OCI-LY7 (cell line): ENCODE measurements around the gene MEIOC. TPM values are rescaled to one million over a fixed set of nuclear protein-coding genes. Genes with fewer than 3 reads are reported as not detected.
"Not testable (repeated sequence)": the region's sequence is repeated elsewhere in the genome, so short reads cannot be mapped to it uniquely, and the experiment has no call there.

Experiments
- BruUV-seq: library from RNA; stranded (reverse); fragments of 400-500 nt; replicated peaks from 2 replicates; lab custom pipeline; 2021; lab: Mats Ljungman, UMichigan
- CTCF ChIA-PET: fragments of 300-600 bp; sonication (Branson Sonifier 250); formaldehyde crosslinking; loops from one replicate; lab custom pipeline; 2022; ENCODE audit warnings: antibody characterized with exemption; ENCODE audit not compliant: unreplicated experiment; lab: Charles Lee
- POLR2A ChIA-PET: fragments of 300-600 bp; sonication (Branson Sonifier 250); formaldehyde crosslinking; loops from one replicate; lab custom pipeline; 2022; ENCODE audit warnings: antibody characterized with exemption; lab: Charles Lee
- DNase-seq: peaks from one replicate; pipeline ENCODE4 v3.0.0-alpha.2; 2015; ENCODE audit warnings: low spot score
- H2AFZ ChIP-seq: fragments of 200-600 bp; sonication (generic), shearing (Covaris generic); 2 replicates; pipeline ENCODE4 v1.6.1; 2014; ENCODE audit warnings: mild to moderate bottlenecking, antibody characterized with exemption, low read length, moderate library complexity
- H3K27ac ChIP-seq: fragments of 200-600 bp; sonication (generic); 2 replicates; pipeline ENCODE4 v1.5.1; 2014; ENCODE audit warnings: mixed run types, low read depth, mild to moderate bottlenecking, moderate library complexity, low read length, inconsistent platforms; ENCODE audit not compliant: poor library complexity, severe bottlenecking
- H3K36me3 ChIP-seq: fragments of 200-600 bp; sonication (generic); 2 replicates; pipeline ENCODE4 v1.6.1; 2014; ENCODE audit warnings: mild to moderate bottlenecking, antibody characterized with exemption, low read length, moderate library complexity, mixed read lengths; ENCODE audit not compliant: insufficient read depth
- H3K4me1 ChIP-seq: fragments of 200-600 bp; sonication (generic); 2 replicates; pipeline ENCODE4 v1.5.1; 2014; ENCODE audit warnings: mild to moderate bottlenecking, low read length; ENCODE audit not compliant: insufficient read depth, poor library complexity, severe bottlenecking
- H3K4me2 ChIP-seq: fragments of 200-600 bp; sonication (generic); 2 replicates; pipeline ENCODE4 v1.6.1; 2014; ENCODE audit warnings: mild to moderate bottlenecking, low read length
- H3K4me3 ChIP-seq: fragments of 200-600 bp; sonication (generic); 2 replicates; pipeline ENCODE4 v1.5.1; 2014; ENCODE audit warnings: mild to moderate bottlenecking, low read depth, low read length; ENCODE audit not compliant: poor library complexity, severe bottlenecking
- H3K79me2 ChIP-seq: fragments of 200-600 bp; sonication (generic); 2 replicates; pipeline ENCODE4 v1.6.1; 2016; ENCODE audit warnings: low read depth, mild to moderate bottlenecking, low read length, moderate library complexity, mixed read lengths; ENCODE audit not compliant: insufficient read depth
- H3K9me2 ChIP-seq: fragments of 200-600 bp; sonication (generic); 2 replicates; pipeline ENCODE4 v1.6.1; 2016; ENCODE audit warnings: mild to moderate bottlenecking, low read length, mixed read lengths; ENCODE audit not compliant: insufficient read depth
- H3K9me3 ChIP-seq: fragments of 200-600 bp; sonication (generic); 2 replicates; pipeline ENCODE4 v1.6.1; 2014; ENCODE audit warnings: mild to moderate bottlenecking, mixed run types, low read length, mixed read lengths
- H4K20me1 ChIP-seq: fragments of 200-600 bp; sonication (generic); 2 replicates; pipeline ENCODE4 v1.6.1; 2014; ENCODE audit warnings: mild to moderate bottlenecking, antibody characterized with exemption, low read length, moderate library complexity, mixed read lengths; ENCODE audit not compliant: insufficient read depth
- CTCF ChIP-seq: fragments of 200-600 bp; sonication (generic); conservative IDR thresholded peaks from 2 replicates; pipeline ENCODE4 v1.5.1; 2014; ENCODE audit warnings: mild to moderate bottlenecking, antibody characterized with exemption, low read length, moderate library complexity, mixed read lengths
- EZH2phosphoT487 ChIP-seq: fragments of 200-600 bp; sonication (generic); IDR thresholded peaks from 2 replicates; pipeline ENCODE4 v1.6.1; 2018; ENCODE audit warnings: low read depth, borderline replicate concordance, mild to moderate bottlenecking, mixed run types, antibody characterized with exemption, low read length, moderate library complexity, mixed read lengths
- intact Hi-C: fragments of 100-400 bp; cut with micrococcal nuclease; formaldehyde crosslinking; loops from one replicate; pipeline ENCODE4 v1.10.0; 2022; ENCODE audit not compliant: unreplicated experiment
- total RNA-seq, 2 experiments: library from RNA; depleted of rRNA in 1 of 2; stranded (reverse); fragments of >200 nt in 1 of 2; shearing (Covaris generic) in 1 of 2; gene quantifications; 2 replicates each; pipeline ENCODE4 v1.2.3, GENCODE V29; 2014 to 2022

The MEIOC gene
- total RNA-seq, 2 experiments from 2014 or later, result 0.41 to 5.5 TPM

- Histone ChIP-seq H2AFZ (no peak overlapping the region), H3K9me3 (no peaks in the 10 kb centered on the region), H3K9me2 (no peaks in the 10 kb centered on the region), H3K4me2 (no peak overlapping the region), H3K27ac (no peak overlapping the region), H3K79me2 (peaks cover 8% of the 10 kb centered on the region; the same call in 1 of the 2 replicates), H3K4me1 (peaks cover 16% of the 10 kb centered on the region), H3K4me3 (no peak overlapping the region), H4K20me1 (no peaks in the 10 kb centered on the region), H3K36me3 (no peaks in the 10 kb centered on the region)
- intact Hi-C loops, result no loop called here
- BruUV-seq, result no TSS peak
- TF ChIP-seq CTCF, result no peak
- TF ChIP-seq EZH2phosphoT487, result no peak
- ChIA-PET POLR2A (interaction anchor here (0.6 to 0.7 kb wide), 3 partner anchors 11 to 163 kb away, joined by 3 read pairs; no protein-coding TSS in a partner anchor), CTCF (no interaction called here)
- no peak for DNase-seq
These were observed 37.3 kb downstream of the MEIOC start for GRCh38 chr17:44693609-44694008.

GRCh38 chr17:44700288-44700687 lies 44.0 kb downstream of the MEIOC start:
- H3K27ac ChIP-seq, H3K9me2 ChIP-seq, BruUV-seq, H3K4me1 ChIP-seq, H3K4me3 ChIP-seq, DNase-seq, H2AFZ ChIP-seq, H3K36me3 ChIP-seq, H4K20me1 ChIP-seq, H3K9me3 ChIP-seq, intact Hi-C loops, H3K4me2 ChIP-seq, H3K79me2 ChIP-seq, CTCF ChIA-PET: not testable (repeated sequence)
- POLR2A ChIA-PET, result interaction anchor here (0.7 kb wide), 1 partner anchor 26 kb away, joined by 3 read pairs; no protein-coding TSS in a partner anchor

- POLR2A ChIA-PET, result interaction anchor here (0.5 to 1.1 kb wide), 3 partner anchors 19 to 1439 kb away, joined by 3 to 4 read pairs (median 4); no protein-coding TSS in a partner anchor
These were observed 51.6 kb downstream of the MEIOC start for GRCh38 chr17:44707755-44708400.

More at GRCh38 chr17:44707755-44708400, 51.6 kb downstream of the MEIOC start:
- DNase-seq, result no peak
- peaks cover 6% of the 10 kb centered on the region; the same call in 1 of the 2 replicates for H3K36me3 ChIP-seq
- H3K4me2 ChIP-seq, result peak overlapping the region; percentile 91
- peaks cover 21% of the 10 kb centered on the region for H3K79me2 ChIP-seq
- intact Hi-C loops, result no loop called here
- H2AFZ ChIP-seq, result peak overlapping the region; percentile 99
- no peaks in the 10 kb centered on the region for H3K9me2 ChIP-seq
- no peak overlapping the region for H3K27ac ChIP-seq
- peaks cover 19% of the 10 kb centered on the region for H3K4me1 ChIP-seq
- peak overlapping the region; percentile 99 for H3K4me3 ChIP-seq
- TF ChIP-seq EZH2phosphoT487, result no peak
- TF ChIP-seq CTCF, result no peak
- BruUV-seq, result no TSS peak
- H4K20me1 ChIP-seq, result no peaks in the 10 kb centered on the region
- no peaks in the 10 kb centered on the region for H3K9me3 ChIP-seq
- CTCF ChIA-PET, result no interaction called here
